ENCODE data around the gene DNAJC9. TPM values are rescaled to one million over a fixed set of nuclear protein-coding genes. Genes with fewer than 3 reads are reported as not detected.

DNAJC9 gene
- total RNA-seq, 1 experiment from 2014 or later: 63.5 TPM

DNA sequence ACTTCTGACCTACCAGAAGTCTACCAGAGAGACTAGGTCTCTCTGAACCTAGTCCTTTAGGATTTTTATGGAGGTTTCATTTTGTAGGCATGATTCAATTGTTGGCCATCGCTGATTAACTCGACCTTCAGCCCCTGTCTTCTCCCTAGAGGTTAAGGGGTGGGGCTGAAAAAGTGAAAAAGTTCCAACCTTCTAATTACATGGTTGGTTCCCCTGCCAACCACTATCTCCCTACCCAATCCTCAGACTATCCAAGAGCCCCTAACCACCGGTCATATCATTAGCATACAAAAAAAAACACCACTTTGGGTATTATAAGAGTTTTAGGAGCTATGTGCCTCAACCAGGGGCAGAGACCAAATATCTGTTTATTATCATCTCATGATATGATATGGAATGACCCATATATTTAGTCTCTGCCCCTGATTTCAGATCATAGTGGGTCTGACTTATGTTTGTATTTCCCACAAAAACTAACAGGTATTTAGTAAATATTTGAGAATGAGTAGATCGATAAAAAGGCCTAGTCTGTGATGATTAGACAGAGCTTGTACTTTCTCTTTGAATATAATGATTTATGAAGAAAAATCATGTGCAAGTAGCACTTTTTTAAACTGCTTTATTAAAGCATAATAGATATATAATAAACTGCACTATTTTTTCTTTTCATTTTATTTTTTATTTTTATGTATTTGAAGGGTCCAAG, 35.8 kb downstream of the DNAJC9 start:
- DNase-seq (ENCODE audit: low read depth, low spot score): no peak
- POLR2A ChIA-PET: interaction anchor here (0.7 kb wide), 1 partner anchor 206 kb away, joined by 3 read pairs; no protein-coding TSS in a partner anchor

DNA sequence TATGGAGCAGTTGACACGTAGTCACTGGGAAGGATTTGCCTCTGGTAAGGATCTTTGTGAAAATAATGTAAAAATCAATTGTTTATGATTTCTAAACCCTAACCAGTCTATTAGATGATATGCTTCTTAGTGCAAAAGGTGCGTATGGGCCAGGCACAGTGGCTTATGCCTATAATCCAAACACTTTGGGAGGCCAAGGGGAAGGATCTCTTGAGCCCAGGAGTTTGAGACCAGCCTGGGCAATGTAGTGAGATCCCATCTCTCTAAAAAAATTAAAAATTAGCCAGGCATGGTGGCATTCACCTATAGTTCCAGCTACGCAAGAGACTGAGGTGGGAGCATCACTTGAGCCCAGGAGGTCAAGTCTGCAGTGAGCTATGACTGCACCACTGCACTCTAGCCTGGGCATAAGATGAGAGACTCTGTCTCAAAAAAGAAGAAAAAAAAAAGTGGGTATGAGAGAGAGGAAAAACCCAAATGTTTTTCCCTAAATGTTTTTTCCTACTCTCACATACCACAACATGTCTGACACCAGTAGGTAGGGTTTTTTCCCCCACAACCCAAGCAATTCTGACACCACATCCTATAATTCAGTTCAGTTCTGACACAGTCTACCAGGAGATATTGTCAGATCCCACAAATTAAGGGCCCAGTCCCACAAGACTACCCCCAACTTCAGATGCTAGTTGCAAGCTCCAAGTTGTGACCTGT, 36.5 kb downstream of the DNAJC9 start:
- no peak for TF ChIP-seq TCF7L2 (IDR thresholded peaks at IDR 0.05; ENCODE audit: low read depth, low read length)
- no peak for TF ChIP-seq SIN3A (IDR thresholded peaks at IDR 0.05; ENCODE audit: borderline replicate concordance, insufficient read depth, low read depth, low read length)
- TF ChIP-seq, protein P1, sequence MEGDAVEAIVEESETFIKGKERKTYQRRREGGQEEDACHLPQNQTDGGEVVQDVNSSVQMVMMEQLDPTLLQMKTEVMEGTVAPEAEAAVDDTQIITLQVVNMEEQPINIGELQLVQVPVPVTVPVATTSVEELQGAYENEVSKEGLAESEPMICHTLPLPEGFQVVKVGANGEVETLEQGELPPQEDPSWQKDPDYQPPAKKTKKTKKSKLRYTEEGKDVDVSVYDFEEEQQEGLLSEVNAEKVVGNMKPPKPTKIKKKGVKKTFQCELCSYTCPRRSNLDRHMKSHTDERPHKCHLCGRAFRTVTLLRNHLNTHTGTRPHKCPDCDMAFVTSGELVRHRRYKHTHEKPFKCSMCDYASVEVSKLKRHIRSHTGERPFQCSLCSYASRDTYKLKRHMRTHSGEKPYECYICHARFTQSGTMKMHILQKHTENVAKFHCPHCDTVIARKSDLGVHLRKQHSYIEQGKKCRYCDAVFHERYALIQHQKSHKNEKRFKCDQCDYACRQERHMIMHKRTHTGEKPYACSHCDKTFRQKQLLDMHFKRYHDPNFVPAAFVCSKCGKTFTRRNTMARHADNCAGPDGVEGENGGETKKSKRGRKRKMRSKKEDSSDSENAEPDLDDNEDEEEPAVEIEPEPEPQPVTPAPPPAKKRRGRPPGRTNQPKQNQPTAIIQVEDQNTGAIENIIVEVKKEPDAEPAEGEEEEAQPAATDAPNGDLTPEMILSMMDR (IDR thresholded peaks at IDR 0.05): no peak
- TF ChIP-seq, protein P2, sequence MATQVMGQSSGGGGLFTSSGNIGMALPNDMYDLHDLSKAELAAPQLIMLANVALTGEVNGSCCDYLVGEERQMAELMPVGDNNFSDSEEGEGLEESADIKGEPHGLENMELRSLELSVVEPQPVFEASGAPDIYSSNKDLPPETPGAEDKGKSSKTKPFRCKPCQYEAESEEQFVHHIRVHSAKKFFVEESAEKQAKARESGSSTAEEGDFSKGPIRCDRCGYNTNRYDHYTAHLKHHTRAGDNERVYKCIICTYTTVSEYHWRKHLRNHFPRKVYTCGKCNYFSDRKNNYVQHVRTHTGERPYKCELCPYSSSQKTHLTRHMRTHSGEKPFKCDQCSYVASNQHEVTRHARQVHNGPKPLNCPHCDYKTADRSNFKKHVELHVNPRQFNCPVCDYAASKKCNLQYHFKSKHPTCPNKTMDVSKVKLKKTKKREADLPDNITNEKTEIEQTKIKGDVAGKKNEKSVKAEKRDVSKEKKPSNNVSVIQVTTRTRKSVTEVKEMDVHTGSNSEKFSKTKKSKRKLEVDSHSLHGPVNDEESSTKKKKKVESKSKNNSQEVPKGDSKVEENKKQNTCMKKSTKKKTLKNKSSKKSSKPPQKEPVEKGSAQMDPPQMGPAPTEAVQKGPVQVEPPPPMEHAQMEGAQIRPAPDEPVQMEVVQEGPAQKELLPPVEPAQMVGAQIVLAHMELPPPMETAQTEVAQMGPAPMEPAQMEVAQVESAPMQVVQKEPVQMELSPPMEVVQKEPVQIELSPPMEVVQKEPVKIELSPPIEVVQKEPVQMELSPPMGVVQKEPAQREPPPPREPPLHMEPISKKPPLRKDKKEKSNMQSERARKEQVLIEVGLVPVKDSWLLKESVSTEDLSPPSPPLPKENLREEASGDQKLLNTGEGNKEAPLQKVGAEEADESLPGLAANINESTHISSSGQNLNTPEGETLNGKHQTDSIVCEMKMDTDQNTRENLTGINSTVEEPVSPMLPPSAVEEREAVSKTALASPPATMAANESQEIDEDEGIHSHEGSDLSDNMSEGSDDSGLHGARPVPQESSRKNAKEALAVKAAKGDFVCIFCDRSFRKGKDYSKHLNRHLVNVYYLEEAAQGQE (IDR thresholded peaks at IDR 0.05; ENCODE audit: insufficient read depth in 1 of 2, low read depth in 2 of 2, low read length in 1 of 2): no peak
- no peak for TF ChIP-seq POLR2AphosphoS5 (IDR thresholded peaks at IDR 0.05; ENCODE audit: low read depth, low read length)
- no peak overlapping the region for H3K27ac ChIP-seq (ENCODE audit: low read length)
- ChIA-PET CTCF (no interaction called here), POLR2A (no interaction called here)
- no peak for ATAC-seq
- intact Hi-C loops (cut with micrococcal nuclease; ENCODE audit: unreplicated experiment) (no loop called here), in situ Hi-C loops (cut with HindIII; ENCODE audit: low pct_unique_long_range_greater_than_20kb, low sequenced_read_pairs) (no loop called here)
- H3K4me3 ChIP-seq (ENCODE audit: low read depth in 2 of 2, low read length in 2 of 2): no peak overlapping the region
- H3K27me3 ChIP-seq (ENCODE audit: control insufficient read depth, insufficient read depth, low read length): no peaks in the 10 kb centered on the region
- H3K4me1 ChIP-seq (ENCODE audit: control insufficient read depth, insufficient read depth, low read length): no peaks in the 10 kb centered on the region
- no TSS peak for BruUV-seq (replicated peaks)
- no peaks in the 10 kb centered on the region for H3K9me3 ChIP-seq (ENCODE audit: control insufficient read depth, insufficient read depth, low read depth, low read length)
- no peak for DNase-seq (ENCODE audit: low read depth, low spot score)
- H3K36me3 ChIP-seq (ENCODE audit: control insufficient read depth, insufficient read depth, low read length): no peaks in the 10 kb centered on the region

More for the DNA sequence above, 35.8 kb downstream of the DNAJC9 start:
- H3K4me1 ChIP-seq (ENCODE audit: control insufficient read depth, insufficient read depth, low read length): no peaks in the 10 kb centered on the region
- no peak overlapping the region for H3K27ac ChIP-seq (ENCODE audit: low read length)
- ATAC-seq: no peak
- no TSS peak for BruUV-seq (replicated peaks)
- intact Hi-C loops (cut with micrococcal nuclease; ENCODE audit: unreplicated experiment): no loop called here
- no peak for TF ChIP-seq TCF7L2 (IDR thresholded peaks at IDR 0.05; ENCODE audit: low read depth, low read length)
- TF ChIP-seq SIN3A (IDR thresholded peaks at IDR 0.05; ENCODE audit: borderline replicate concordance, insufficient read depth, low read depth, low read length): no peak
- no peak for TF ChIP-seq POLR2AphosphoS5 (IDR thresholded peaks at IDR 0.05; ENCODE audit: low read depth, low read length)
- H3K4me3 ChIP-seq (ENCODE audit: low read depth in 2 of 2, low read length in 2 of 2): no peak overlapping the region
- H3K27me3 ChIP-seq (ENCODE audit: control insufficient read depth, insufficient read depth, low read length): no peaks in the 10 kb centered on the region
- no peaks in the 10 kb centered on the region for H3K9me3 ChIP-seq (ENCODE audit: control insufficient read depth, insufficient read depth, low read depth, low read length)
- H3K36me3 ChIP-seq (ENCODE audit: control insufficient read depth, insufficient read depth, low read length): no peaks in the 10 kb centered on the region
- CTCF ChIA-PET: no interaction called here
- in situ Hi-C loops (cut with HindIII; ENCODE audit: low pct_unique_long_range_greater_than_20kb, low sequenced_read_pairs): no loop called here
